Skeletal muscle cell (primary cell): ENCODE measurements around the gene CCR6.

ENCODE experiments used
- DNase-seq: peaks from one replicate; pipeline ENCODE4 v3.0.0-alpha.2; 2010; ENCODE audit warnings: low read depth
- H3K4me3 ChIP-seq: 2 replicates; pipeline ENCODE4 v1.5.1; 2011; ENCODE audit warnings: low read depth, mild to moderate bottlenecking, control low read depth, low read length, moderate library complexity

CCR6 gene

DNA sequence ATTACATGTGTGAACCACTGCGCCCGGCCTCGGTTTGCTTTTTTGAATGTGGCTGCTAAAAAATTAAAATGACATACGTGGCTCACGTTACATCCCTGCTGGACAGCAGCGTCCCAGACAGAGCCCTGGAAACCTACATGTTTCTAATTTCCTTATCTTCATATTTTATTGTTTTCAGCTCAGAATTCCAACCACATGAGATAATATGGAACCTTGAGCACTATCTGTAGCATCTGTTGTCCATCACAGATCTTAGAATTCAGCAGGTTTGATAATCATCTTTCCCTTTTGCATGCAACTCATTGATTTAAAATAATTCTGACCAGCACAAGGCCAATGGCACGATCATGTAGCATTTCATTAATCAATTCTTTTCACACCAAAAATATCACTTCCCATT is 25.9 kb upstream of the CCR6 start:
- DNase-seq: no peak
- no peak overlapping the region for H3K4me3 ChIP-seq

DNA sequence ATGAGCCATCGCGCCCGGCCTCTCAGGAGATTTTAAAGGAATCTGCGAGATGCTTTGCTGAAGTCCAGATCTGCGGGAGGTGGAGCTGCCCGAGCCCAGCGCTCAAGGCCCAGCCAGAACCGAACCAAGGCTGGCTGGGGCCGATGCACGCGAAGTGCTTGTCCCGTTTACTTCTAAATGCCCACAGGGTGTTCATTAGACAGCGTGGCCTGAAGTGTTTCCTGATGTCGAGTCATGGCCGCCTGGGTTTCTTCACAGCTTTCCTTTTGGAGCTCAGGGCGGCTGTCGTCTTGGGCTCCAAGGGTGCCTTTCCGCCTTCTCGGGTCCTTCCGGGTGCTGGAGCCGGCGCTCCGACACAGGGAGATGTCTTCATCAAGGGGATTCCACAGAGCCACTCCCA is 25.1 kb upstream of the CCR6 start:
- DNase-seq: no peak
- H3K4me3 ChIP-seq: no peak overlapping the region

DNA sequence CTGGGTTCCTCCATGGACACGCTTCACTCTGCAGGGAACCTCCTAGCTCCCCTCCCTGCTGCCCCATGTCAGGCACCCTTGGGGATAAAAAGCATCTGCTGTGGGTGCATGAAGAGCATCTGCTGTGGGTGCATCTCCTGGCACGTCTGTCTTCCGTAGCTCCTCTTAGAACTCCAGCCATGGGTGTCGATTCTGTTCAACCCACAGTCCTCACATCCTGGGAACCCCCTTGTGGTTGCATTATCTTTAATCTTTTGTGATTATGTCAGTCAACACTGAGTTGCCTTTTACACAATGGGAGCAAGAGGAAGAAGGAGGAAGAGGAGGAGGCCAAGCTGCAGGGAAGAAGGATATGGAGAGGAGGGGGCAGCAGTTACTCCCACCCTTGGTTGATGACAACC is 24.1 kb upstream of the CCR6 start:
- H3K4me3 ChIP-seq: no peak overlapping the region
- DNase-seq: no peak

DNA sequence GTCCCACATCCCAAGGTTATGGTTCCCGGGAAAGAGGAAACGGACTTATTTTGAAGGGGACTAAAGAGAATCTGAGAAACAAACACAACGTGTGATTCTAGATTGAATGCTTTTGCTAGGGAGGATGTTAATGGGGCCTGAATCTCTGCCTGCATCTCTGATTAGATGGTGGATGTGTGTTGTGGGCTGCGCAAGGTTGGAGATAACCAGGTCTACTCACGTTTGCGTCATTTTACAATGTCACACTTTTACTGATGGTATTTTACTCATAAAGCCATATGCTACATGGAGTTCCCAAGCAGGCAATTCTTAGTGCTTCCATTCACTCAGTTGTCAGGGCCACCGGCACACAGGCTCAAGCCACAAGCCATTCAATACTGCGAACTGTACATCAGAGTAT is 23.2 kb upstream of the CCR6 start:
- H3K4me3 ChIP-seq: no peak overlapping the region
- no peak for DNase-seq

DNA sequence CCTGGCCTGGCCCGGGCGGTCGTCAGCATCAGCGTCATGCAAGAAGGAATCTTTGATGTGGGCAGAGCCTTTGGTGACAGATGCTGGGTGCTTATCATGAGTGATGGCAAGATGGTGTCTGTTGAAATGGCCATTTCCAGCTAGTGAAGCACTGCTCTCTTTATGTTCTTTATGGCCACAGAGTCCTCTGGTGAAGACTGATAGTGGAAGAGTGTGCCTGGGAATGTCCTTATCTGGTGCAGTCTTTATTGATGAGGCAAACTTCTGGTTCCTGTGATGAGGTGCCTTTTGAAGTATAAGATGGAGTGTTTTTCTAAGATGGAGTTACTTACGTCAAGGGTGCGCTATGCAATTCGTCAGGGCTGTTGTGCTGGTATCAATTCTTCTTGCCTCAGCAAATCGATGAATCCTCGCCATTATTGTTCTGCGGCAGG is 22.6 kb upstream of the CCR6 start:
- DNase-seq: no peak
- H3K4me3 ChIP-seq: no peak overlapping the region

DNA sequence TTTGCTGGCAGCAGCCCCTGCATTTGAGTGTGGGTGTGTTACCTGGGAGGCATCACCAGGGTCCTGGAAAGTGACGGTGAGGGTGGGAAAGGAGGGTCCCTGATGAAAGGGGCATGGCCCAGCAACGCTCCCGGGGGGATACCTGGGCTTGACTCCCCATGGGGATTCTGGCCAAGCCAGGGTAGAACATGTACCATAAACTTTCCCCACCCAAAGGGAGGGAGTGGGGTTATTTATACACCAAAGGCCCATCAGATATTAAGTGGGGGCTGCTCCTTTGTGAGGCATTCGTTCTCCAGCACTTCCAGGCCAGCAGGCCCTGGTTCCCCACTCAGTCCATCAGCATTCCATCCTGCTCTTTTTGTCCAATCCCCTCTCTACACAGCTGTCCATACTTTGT is 20.6 kb upstream of the CCR6 start:
- H3K4me3 ChIP-seq: no peak overlapping the region
- no peak for DNase-seq

DNA sequence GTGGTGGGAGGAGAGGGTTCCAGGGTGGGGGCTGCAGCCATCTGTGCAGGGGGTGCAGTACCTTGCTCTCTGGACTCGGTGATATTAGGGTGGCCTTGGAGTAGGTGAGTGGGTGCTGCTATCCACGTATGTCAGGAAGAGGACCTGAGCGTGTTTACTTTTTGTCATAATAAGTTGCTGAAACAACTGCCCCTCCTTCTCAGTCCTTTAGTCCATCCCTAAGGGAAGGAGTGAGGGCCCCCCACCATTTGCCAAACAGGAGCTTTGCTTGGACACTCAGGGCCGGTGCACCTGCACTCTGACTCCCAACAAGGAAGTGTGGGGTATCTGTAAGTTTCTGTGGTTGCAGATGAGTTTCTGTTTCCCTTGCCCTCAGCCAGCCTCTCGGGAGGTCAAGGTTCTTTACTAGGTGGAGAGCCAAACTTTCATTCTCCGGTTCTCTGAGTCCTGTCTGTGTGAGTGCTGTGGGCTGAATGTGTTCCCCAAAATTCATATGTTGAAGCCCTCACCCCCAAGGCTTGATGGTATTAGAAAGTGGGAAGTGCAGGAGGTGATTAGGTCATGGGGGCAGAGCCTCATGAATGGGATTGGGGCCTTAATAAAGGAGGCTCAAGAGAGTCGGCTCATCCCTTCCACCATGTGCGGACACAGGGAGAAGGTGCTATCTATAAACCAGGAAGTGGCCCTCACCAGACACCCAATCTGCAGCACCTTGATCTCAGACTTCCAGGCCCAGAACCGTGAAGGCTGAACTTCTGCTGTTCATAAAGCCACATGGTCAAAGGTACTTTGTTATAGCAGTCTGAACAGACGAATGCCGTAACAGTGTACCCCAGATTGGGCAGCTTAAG is 19.6 kb upstream of the CCR6 start:
- DNase-seq: no peak

DNA sequence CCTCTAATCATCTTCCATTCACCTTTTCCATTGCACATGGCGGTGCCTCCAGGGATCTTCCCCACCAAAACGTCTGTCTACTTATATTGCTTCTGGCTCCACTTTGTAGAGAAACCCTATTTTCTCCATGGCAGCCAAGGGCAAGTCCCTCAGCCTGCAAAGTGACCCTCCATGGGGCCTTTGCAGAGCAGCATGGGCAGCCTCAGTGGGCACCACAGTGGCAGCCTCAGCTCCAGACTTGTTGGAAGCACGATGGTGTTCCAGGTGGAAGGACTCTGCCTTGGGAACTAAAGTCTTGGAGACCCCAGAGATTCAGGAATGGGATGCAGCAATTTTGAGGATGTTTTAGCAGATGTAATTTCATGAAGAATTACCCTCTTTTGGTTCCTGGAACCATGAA is 18.5 kb upstream of the CCR6 start:
- no peak overlapping the region for H3K4me3 ChIP-seq
- no peak for DNase-seq

More for the DNA sequence above, 19.6 kb upstream of the CCR6 start:
- H3K4me3 ChIP-seq: no peak overlapping the region

DNA sequence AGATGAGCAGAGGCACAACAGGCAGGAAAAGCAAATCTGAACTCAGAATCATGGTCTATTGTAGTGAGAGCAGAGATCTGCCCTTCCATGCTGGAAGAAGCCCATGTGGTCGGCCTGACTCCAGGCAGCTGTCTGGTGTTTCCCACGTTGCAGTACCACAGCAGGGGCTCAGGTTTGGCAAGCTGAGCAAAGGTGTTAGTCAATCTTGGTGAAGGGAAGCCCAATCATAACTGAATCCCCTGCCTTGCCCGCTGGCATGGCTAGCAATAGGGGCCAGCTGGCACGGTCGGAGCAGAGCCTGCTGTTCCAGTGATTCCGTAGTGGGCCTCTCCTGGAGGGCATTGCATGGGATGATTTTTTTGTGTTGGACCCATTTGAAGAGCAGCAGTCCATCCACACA is 17.8 kb upstream of the CCR6 start:
- no peak for DNase-seq
- H3K4me3 ChIP-seq: no peak overlapping the region

DNA sequence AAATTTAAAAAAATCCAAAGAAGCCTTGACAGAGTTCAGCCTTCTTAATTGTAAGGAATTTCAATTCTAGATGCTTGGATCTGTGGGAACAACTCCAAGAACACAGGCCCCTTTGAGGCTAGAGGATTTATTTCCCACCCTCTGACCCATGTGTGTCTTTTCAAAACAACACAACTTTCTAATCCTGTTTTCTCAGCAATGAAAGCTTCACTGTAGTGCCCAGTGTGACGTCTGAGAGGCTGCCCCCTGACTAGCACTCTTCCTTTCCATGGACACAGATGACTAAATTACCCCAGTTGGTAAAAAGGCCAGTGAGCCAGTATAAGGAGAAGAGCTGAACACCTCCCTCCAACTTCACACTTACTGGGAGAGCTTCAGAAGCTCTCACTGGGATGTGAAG is 16.5 kb upstream of the CCR6 start:
- no peak for DNase-seq

DNA sequence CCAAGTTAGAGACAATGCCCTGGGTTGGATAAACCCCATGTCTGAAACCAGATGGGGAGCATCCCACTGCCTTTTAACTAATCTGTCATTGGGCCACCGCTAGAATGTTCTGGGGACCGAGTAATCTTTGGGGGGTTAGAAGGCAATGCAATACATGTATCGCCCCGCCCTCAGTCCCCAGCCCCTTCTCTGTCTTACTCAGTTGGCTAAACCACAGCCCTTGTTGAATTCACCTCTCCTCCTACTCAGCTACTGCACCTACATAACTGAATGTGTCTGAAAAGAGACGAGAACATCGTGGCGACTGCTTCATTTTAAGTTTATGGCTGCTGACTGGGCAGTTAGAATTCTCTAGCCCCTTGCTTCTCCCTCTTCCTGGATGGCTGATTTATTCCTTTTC is 15.1 kb upstream of the CCR6 start:
- no peak for DNase-seq
- no peak overlapping the region for H3K4me3 ChIP-seq

More for the DNA sequence above, 16.5 kb upstream of the CCR6 start:
- no peak overlapping the region for H3K4me3 ChIP-seq

DNA sequence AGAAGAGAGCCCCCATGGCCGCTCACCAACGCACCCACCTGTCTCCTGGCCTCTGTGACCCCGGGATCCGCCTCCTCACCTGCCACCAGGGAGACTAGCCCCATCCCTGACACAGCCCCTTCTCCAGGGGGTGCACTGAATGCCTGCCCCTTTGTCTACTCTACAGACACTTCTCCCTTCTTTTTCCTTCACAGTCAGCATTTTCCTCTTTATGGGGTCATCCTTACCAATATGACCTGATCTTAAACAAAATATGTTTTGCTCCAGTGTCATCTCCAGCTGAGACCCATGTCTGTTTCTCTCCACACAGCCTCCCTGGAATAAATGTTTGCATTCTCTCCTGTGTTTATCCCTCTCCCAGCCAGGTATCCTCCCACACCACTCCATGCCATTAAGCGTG is 14.6 kb upstream of the CCR6 start:
- no peak for DNase-seq

DNA sequence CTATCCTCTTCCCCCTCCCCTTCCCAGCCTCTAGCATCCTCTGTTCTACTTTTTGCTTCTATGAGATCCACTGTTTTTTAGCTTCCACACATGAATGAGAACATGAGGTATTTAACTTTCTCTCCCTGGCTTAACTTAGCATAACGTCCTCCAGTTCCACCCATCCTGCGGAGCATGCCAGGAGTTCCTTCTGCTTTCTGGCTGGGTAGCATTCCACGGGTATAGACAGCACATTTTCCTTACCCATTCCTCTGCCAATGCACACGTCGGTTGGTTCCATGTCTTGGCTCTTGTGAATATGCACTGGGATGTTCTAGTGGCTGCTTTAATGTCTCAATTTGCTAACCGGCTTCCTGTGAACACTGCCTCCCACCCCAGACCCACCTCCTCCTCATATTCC is 13.2 kb upstream of the CCR6 start:
- DNase-seq: no peak
- H3K4me3 ChIP-seq: no peak overlapping the region

More for the DNA sequence above, 14.6 kb upstream of the CCR6 start:
- H3K4me3 ChIP-seq: no peak overlapping the region

DNA sequence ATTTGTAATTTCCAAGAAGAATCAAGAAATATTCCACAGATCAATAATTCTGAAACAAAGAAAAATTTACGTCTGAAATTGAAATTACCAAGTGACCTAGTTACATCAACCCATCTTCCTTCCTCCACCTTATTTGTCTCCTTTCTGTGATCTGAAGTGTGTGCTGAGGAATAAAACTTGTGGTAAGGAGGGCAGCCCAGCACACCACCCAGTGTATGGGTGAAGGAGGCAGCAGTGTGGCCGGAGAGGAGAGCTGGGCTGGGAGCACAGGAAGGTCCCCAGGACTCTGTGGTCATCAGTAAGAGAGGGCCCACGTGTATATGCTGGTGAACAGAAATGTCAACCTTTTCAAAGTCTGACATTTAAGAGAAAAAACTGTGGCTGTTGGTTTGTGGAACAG is 11.3 kb upstream of the CCR6 start:
- DNase-seq: no peak
- no peak overlapping the region for H3K4me3 ChIP-seq

DNA sequence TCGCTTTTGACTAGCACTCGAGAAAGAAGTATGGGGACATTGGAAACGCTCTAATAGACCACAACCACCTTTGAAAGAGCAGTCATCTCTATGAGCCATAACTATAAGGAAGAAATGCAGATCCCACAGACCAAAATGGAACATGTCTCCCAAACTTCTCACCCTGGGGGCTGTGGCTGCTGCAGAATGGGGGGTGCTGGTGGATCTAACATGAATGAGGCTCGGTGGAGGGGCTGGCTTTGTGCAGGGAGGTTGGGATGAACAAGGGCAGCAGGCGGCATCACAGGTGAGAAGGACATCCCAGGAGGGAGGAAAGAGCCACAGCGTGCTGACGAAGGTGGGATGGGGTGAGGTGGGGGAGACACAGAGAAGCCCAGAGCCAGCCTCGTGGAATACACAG is 10.5 kb upstream of the CCR6 start:
- no peak overlapping the region for H3K4me3 ChIP-seq
- no peak for DNase-seq

DNA sequence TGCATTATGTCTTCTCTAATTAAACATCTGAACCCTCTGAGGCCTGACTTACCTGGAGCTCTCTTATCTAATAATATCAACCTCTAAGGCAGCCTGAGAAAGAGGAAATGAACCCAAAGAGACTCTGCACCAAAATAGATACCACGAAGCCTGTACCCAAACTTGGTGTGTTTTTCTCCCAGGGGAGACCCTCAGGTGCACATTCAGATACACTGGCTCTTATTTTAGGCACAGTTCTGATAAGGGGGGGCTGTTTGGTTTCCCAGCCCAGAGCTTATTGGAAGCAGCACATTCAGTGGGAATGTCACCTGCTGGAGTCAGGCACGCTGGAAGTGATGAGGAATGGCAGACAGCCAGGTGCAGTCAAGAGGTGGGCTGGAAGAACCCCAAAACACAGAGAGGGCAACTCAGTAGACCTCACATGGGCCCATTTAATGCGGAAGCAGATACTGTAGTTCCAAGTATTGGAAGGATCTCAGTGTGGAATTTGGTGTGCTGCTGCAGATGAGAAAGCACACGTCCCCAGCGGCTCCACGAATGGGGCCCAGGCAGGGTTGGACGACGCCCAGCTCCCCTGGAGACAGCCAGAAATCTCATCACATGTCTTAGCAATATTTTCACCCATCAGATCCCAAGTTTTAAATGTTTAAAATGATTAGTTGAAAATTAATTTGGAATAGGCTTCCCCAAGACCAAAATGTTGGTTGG is 9.7 kb upstream of the CCR6 start:
- DNase-seq: no peak
- no peak overlapping the region for H3K4me3 ChIP-seq

DNA sequence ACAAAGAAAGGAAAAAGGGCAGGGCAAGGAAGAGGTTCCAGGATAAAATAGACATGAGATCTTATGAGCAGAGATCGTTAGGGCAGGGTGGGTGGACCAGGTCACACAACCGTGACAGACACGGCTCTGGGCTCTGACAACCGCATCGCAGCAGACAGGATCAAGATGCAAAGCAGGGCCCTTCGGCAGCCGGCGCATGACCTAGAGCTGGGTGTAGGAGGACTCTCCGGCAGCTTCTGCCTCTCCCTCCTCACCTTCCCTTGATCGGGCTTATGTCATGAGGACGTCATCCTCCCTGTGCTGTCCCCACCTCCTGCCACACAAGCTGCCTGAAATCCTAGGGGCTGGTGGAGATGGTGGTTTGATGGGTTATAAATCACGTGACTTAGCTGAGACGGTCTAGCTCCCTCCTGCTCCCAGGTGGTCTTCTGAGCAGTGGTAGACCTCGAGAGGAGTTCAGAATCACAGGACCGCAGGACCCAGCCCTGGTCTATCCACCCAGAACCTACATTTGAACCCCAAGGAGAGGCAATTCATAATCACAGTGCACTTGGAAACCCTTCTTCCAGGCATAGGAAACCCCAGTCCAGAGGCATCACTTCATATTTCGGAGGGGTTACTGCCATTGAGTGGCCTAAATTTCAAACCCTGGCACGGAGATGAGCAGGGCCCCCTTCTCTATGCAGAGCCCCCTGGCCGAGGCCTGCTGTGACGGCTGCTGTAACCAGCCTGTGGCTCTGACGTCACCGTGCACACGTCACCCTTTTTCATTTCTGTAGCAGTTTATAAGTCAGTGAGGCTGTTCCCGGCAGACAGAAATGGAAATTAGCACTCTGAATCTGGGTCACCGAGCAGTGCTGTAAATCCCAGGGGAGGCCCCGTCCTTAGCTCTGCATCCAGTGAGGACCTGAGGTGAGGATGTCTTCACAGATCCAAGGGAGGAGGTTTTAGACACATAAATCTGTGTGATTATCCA is 8.7 kb upstream of the CCR6 start:
- H3K4me3 ChIP-seq: no peak overlapping the region
- DNase-seq: no peak

DNA sequence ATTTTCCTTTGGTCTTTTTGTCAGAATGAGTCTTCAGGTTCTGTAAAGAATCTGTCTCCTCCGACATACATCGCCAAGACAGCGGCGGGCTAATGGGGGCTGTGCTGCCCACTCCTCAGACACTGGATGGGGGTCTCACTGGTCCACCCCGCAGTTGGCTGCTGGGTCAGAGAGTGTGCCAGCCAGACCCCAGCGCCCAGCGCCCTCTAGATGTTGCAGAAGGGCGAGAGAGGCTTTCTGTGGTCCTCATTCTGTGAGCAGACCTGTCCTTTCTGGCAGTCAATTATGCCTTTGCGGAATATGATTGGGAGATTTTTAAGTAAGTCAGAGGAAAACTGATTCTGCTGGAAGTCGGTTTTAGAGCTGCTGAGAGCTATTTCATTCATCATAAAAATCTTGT is 7.8 kb upstream of the CCR6 start:
- no peak overlapping the region for H3K4me3 ChIP-seq
- DNase-seq: no peak

DNA sequence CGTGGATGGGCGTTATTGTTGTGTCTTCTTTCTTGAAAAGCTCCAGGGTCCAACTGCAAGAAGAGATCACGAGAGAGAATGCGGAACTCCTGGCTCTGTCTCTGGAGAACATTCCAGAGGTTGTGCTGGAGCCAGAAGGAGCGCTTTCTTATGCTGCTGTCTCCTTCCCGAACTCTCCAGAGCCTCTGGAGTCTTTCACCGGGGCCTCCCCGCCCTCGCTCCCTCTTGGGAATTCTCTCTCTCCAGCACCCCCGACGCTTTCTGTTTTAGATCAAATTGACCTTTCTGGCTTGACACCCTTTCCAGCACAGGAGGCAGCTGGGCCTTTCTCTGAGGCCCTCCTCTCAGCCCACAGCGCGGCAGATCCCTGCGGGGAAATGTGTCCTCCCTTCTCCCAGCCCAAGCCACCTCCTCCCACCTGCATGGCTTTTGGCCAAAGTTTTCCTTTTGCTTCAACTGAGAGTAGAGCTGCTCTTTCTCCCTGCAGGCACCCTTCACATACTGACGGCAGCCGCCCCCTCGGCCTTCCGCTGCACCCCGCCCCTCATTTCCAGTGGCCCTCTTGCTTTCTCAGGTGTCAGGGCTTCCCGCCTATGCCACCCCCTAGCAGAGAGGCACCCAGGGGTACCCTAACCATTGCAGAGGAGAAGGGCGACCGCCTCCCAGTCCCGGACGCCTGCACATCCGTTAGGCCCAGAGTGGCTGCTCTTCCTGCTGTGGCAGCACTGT is 6.6 kb upstream of the CCR6 start:
- no peak for DNase-seq
- no peak overlapping the region for H3K4me3 ChIP-seq
